ENCODE data around the gene ZBTB26.

The ZBTB26 gene

GRCh38 chr9:122931226-122932121 is at the start of gene ZBTB26:
Gene ZBTB26, minus strand, starts transcription at chr9:122931512. Its CDS starts 11,578 bp downstream, at chr9:122919934.
- DNase-seq: peak; percentile 90

GRCh38 chr9:122978601-122979000 is 47.3 kb upstream of the ZBTB26 start:
- no peak for DNase-seq

- no peak for DNase-seq
Observed at GRCh38 chr9:122975196-122975595, 43.9 kb upstream of the ZBTB26 start.

- no peak for DNase-seq
Observed at GRCh38 chr9:122961139-122961538, 29.8 kb upstream of the ZBTB26 start.

- no peak for DNase-seq
Observed at GRCh38 chr9:122955961-122956360, 24.6 kb upstream of the ZBTB26 start.

GRCh38 chr9:122954253-122954691 is 23.0 kb upstream of the ZBTB26 start:
- DNase-seq: no peak

- no peak for DNase-seq
Observed at GRCh38 chr9:122951056-122951455, 19.7 kb upstream of the ZBTB26 start.

GRCh38 chr9:122950263-122950662 is 19.0 kb upstream of the ZBTB26 start:
- DNase-seq: no peak

GRCh38 chr9:122949696-122950095 is 18.4 kb upstream of the ZBTB26 start:
- peak; percentile 8 to 21 for DNase-seq

GRCh38 chr9:122948313-122948712 is 17.0 kb upstream of the ZBTB26 start:
- no peak for DNase-seq

- DNase-seq: no peak
Observed at GRCh38 chr9:122946461-122947005, 15.2 kb upstream of the ZBTB26 start.

- no peak for DNase-seq
Observed at GRCh38 chr9:122944960-122945888, 13.9 kb upstream of the ZBTB26 start.

- DNase-seq: no peak
Observed at GRCh38 chr9:122941582-122942234, 10.4 kb upstream of the ZBTB26 start.

GRCh38 chr9:122940749-122941581 is 9.7 kb upstream of the ZBTB26 start, which contains the start of gene RABGAP1:
Gene RABGAP1, plus strand, starts transcription at chr9:122941020. Its CDS starts 16,040 bp downstream, at chr9:122957060.
- DNase-seq: peak; percentile 96

GRCh38 chr9:122940454-122940748 is 9.1 kb upstream of the ZBTB26 start:
- no peak for DNase-seq

GRCh38 chr9:122939601-122940000 is 8.3 kb upstream of the ZBTB26 start:
- no peak for DNase-seq

- DNase-seq: no peak
Observed at GRCh38 chr9:122936883-122937282, 5.6 kb upstream of the ZBTB26 start.

- DNase-seq: no peak
Observed at GRCh38 chr9:122936464-122936863, 5.2 kb upstream of the ZBTB26 start.

- no peak for DNase-seq
Observed at GRCh38 chr9:122930541-122931225, 629 bp downstream of the ZBTB26 start.

GRCh38 chr9:122929796-122930354 is 1.4 kb downstream of the ZBTB26 start:
- no peak for DNase-seq

GRCh38 chr9:122923947-122924346 is 7.4 kb downstream of the ZBTB26 start:
- DNase-seq: no peak

Measured in NCI-H1930 (cell line).